HEK293 (cell line): ENCODE results near the gene SLC9C1.

ENCODE experiments used
- CTCF ChIA-PET: fragments of 350-600 bp; formaldehyde crosslinking; extraction: SDS; loops from one replicate; lab custom pipeline; 2021; ENCODE audit warnings: antibody characterized with exemption; lab: Yijun Ruan, JAX
- POLR2A ChIA-PET: fragments of 300-600 bp; formaldehyde crosslinking; extraction: SDS; loops from one replicate; lab custom pipeline; 2020; ENCODE audit warnings: antibody characterized with exemption, inconsistent platforms; lab: Yijun Ruan, JAX
- H3K27ac ChIP-seq: fragments of 200-500 bp; sonication (Bioruptor generic); 2 replicates; pipeline ENCODE4 v1.5.1; 2014; ENCODE audit warnings: low read depth, low read length, control low read depth, inconsistent platforms; ENCODE audit errors: extremely low read depth
- H3K36me3 ChIP-seq, 2 experiments: fragments of 200-500 bp in 1 of 2; sonication (Bioruptor generic) in 1 of 2; 1 replicate in 1 of 2; 2 replicates in 1 of 2; pipeline ENCODE4 v1.5.1; 2014 to 2017; ENCODE audit warnings: inconsistent platforms in 2 of 2, low read length in 2 of 2; ENCODE audit not compliant: control insufficient read depth in 2 of 2, insufficient read depth in 1 of 2
- H3K4me1 ChIP-seq: fragments of 200-500 bp; sonication (Bioruptor generic); 2 replicates; pipeline ENCODE4 v1.5.1; 2014; ENCODE audit warnings: mild to moderate bottlenecking, low read length, inconsistent platforms; ENCODE audit not compliant: control insufficient read depth, insufficient read depth
- H3K4me3 ChIP-seq: 2 replicates; pipeline ENCODE4 v1.5.1; 2011; ENCODE audit warnings: low read depth, mild to moderate bottlenecking, control low read depth, low read length, moderate library complexity
- H3K9me3 ChIP-seq: fragments of 200-500 bp; sonication (Bioruptor generic); 2 replicates; pipeline ENCODE4 v1.5.1; 2014; ENCODE audit warnings: low read depth, low read length, inconsistent platforms; ENCODE audit not compliant: control insufficient read depth, insufficient read depth
- CTCF ChIP-seq: fragments of 450-650 bp; formaldehyde crosslinking; IDR thresholded peaks from 2 replicates; pipeline ENCODE4 v1.5.1; 2016; ENCODE audit warnings: missing biosample characterization, missing genetic modification characterization
- SP7 ChIP-seq: fragments of 450-650 bp; formaldehyde crosslinking; IDR thresholded peaks from 2 replicates; pipeline ENCODE4 v1.5.1; 2016; ENCODE audit warnings: missing biosample characterization, missing genetic modification characterization
- ZBTB8A ChIP-seq: fragments of 450-650 bp; formaldehyde crosslinking; IDR thresholded peaks from 2 replicates; pipeline ENCODE4 v1.5.1; 2016; ENCODE audit warnings: missing biosample characterization, missing genetic modification characterization
- ZFP41 ChIP-seq: fragments of 450-650 bp; formaldehyde crosslinking; IDR thresholded peaks from 2 replicates; pipeline ENCODE4 v1.5.1; 2016; ENCODE audit warnings: missing biosample characterization, missing genetic modification characterization, borderline replicate concordance
- ZNF140 ChIP-seq: fragments of 450-650 bp; formaldehyde crosslinking; IDR thresholded peaks from 2 replicates; pipeline ENCODE4 v1.5.1; 2016; ENCODE audit warnings: missing biosample characterization, missing genetic modification characterization
- ZNF16 ChIP-seq: fragments of 450-650 bp; formaldehyde crosslinking; IDR thresholded peaks from 2 replicates; pipeline ENCODE4 v1.5.1; 2016; ENCODE audit warnings: low read depth, missing biosample characterization, missing genetic modification characterization
- ZNF169 ChIP-seq: fragments of 450-650 bp; formaldehyde crosslinking; IDR thresholded peaks from 2 replicates; pipeline ENCODE4 v1.5.1; 2016; ENCODE audit warnings: missing biosample characterization, missing genetic modification characterization
- ZNF366 ChIP-seq: fragments of 450-650 bp; formaldehyde crosslinking; conservative IDR thresholded peaks from 2 replicates; pipeline ENCODE4 v1.5.1; 2016; ENCODE audit warnings: missing biosample characterization, missing genetic modification characterization
- ZNF391 ChIP-seq: fragments of 450-650 bp; formaldehyde crosslinking; IDR thresholded peaks from 2 replicates; pipeline ENCODE4 v1.5.1; 2016; ENCODE audit warnings: low read depth, missing biosample characterization, missing genetic modification characterization, borderline replicate concordance
- ZNF488 ChIP-seq: fragments of 450-650 bp; formaldehyde crosslinking; IDR thresholded peaks from 2 replicates; pipeline ENCODE4 v1.5.1; 2016; ENCODE audit warnings: missing biosample characterization, missing genetic modification characterization
- ZNF549 ChIP-seq: fragments of 450-650 bp; IDR thresholded peaks from 2 replicates; pipeline ENCODE4 v1.5.1; 2018; ENCODE audit warnings: missing biosample characterization, missing genetic modification characterization, mild to moderate bottlenecking, inconsistent platforms, moderate library complexity
- ZNF654 ChIP-seq: fragments of 450-650 bp; formaldehyde crosslinking; IDR thresholded peaks from 2 replicates; pipeline ENCODE4 v1.5.1; 2016; ENCODE audit warnings: low read depth, missing biosample characterization, missing genetic modification characterization
- ZNF707 ChIP-seq: fragments of 450-650 bp; formaldehyde crosslinking; IDR thresholded peaks from 2 replicates; pipeline ENCODE4 v1.5.1; 2016; ENCODE audit warnings: missing biosample characterization, missing genetic modification characterization
- ZNF830 ChIP-seq: fragments of 450-650 bp; IDR thresholded peaks from 2 replicates; pipeline ENCODE4 v1.5.0; 2018; ENCODE audit warnings: missing biosample characterization, missing genetic modification characterization, low read depth, mild to moderate bottlenecking, moderate library complexity
- ZSCAN18 ChIP-seq: fragments of 450-650 bp; formaldehyde crosslinking; IDR thresholded peaks from 2 replicates; pipeline ENCODE4 v1.5.1; 2016; ENCODE audit warnings: missing biosample characterization, missing genetic modification characterization
- TF ChIP-seq, protein P1 (sequence below): fragments of 450-650 bp; formaldehyde crosslinking; IDR thresholded peaks from 2 replicates; pipeline ENCODE4 v1.5.1; 2017; ENCODE audit warnings: missing biosample characterization, mild to moderate bottlenecking, missing genetic modification characterization, moderate library complexity

Gene SLC9C1

GRCh38 chr3:112293368-112294321, at the start of gene SLC9C1:
SLC9C1 (minus strand) TSS chr3:112294216; CDS start chr3:112286791, 7,425 bp downstream.
- Histone ChIP-seq H3K27ac (no peak within 1 kb of the TSS), H3K9me3 (no peaks in the 10 kb centered on the region), H3K4me1 (no peaks in the 10 kb centered on the region), H3K4me3 (no peak within 1 kb of the TSS), H3K36me3 (no peaks in the 10 kb centered on the region)
- CTCF ChIA-PET = interaction anchor here (0.7 to 2.2 kb wide), 27 partner anchors 9 to 521 kb away, joined by 3 to 11 read pairs (median 4); no protein-coding TSS in a partner anchor
- POLR2A ChIA-PET = no interaction called here
- no peak for TF ChIP-seq ZFP41 (tag by site-specific recombination)
- peak; percentile 25; the same call in 1 of the 2 replicates for TF ChIP-seq CTCF (tag by site-specific recombination)
- TF ChIP-seq ZNF707 (tag by site-specific recombination) = no peak
- no peak for TF ChIP-seq ZNF488 (tag by site-specific recombination)
- TF ChIP-seq ZNF654 (tag by site-specific recombination) = peak; percentile 60

- Histone ChIP-seq H3K4me3 (no peak overlapping the region), H3K4me1 (no peaks in the 10 kb centered on the region), H3K9me3 (no peaks in the 10 kb centered on the region), H3K27ac (no peak overlapping the region), H3K36me3 (no peaks in the 10 kb centered on the region)
- CTCF ChIA-PET = no interaction called here
- POLR2A ChIA-PET = no interaction called here
- TF ChIP-seq ZNF391 (tag by site-specific recombination) = no peak
- TF ChIP-seq ZNF549 = no peak
- no peak for TF ChIP-seq ZNF830
- no peak for TF ChIP-seq ZNF366
- TF ChIP-seq ZNF16 (tag by site-specific recombination) = no peak
- TF ChIP-seq, protein P1, sequence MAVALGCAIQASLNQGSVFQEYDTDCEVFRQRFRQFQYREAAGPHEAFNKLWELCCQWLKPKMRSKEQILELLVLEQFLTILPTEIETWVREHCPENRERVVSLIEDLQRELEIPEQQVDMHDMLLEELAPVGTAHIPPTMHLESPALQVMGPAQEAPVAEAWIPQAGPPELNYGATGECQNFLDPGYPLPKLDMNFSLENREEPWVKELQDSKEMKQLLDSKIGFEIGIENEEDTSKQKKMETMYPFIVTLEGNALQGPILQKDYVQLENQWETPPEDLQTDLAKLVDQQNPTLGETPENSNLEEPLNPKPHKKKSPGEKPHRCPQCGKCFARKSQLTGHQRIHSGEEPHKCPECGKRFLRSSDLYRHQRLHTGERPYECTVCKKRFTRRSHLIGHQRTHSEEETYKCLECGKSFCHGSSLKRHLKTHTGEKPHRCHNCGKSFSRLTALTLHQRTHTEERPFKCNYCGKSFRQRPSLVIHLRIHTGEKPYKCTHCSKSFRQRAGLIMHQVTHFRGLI (tag by site-specific recombination) = no peak
- TF ChIP-seq, all 188 proteins: peak for 0
Measured at GRCh38 chr3:112341386-112341785, 47.4 kb upstream of the SLC9C1 start.

- POLR2A ChIA-PET = no interaction called here
- H3K4me1 ChIP-seq = no peaks in the 10 kb centered on the region
- no peak overlapping the region for H3K4me3 ChIP-seq
- H3K9me3 ChIP-seq = no peaks in the 10 kb centered on the region
- H3K36me3 ChIP-seq = no peaks in the 10 kb centered on the region
- CTCF ChIA-PET = interaction anchor here (0.7 kb wide), 1 partner anchor 444 kb away, joined by 3 read pairs; no protein-coding TSS in a partner anchor
- TF ChIP-seq ZBTB8A (tag by site-specific recombination) (no peak), SP7 (tag by site-specific recombination) (no peak), ZSCAN18 (tag by site-specific recombination) (no peak), ZNF169 (tag by site-specific recombination) (no peak), ZNF140 (tag by site-specific recombination) (no peak)
- no peak overlapping the region for H3K27ac ChIP-seq
Measured at GRCh38 chr3:112339609-112340008, 45.6 kb upstream of the SLC9C1 start.
